GM21360 (cell line): Measurements from ENCODE around the gene NKG7.
A peak's percentile ranks its signal among the peaks of the same experiment; 100 is the strongest.

Source experiments
- ATAC-seq: cut with Tn5 transposase; IDR thresholded peaks from one replicate; pipeline ENCODE4 v1.9.1; 2021; ENCODE audit warnings: mild to moderate bottlenecking, moderate library complexity; ENCODE audit not compliant: unreplicated experiment

Gene NKG7

GRCh38 chr19:51364200-51365106, 8.0 kb downstream of the NKG7 start:
- ATAC-seq: no peak

GRCh38 chr19:51361239-51361638, 11.2 kb downstream of the NKG7 start:
- ATAC-seq: no peak

GRCh38 chr19:51359294-51359693, 13.2 kb downstream of the NKG7 start:
- no peak for ATAC-seq

- no peak for ATAC-seq
Observed at GRCh38 chr19:51357952-51358351, 14.5 kb downstream of the NKG7 start.

- ATAC-seq: no peak
Observed at GRCh38 chr19:51356159-51356801, 16.2 kb downstream of the NKG7 start.

GRCh38 chr19:51354742-51355148, 17.7 kb downstream of the NKG7 start:
- ATAC-seq: no peak

- ATAC-seq: no peak
Observed at GRCh38 chr19:51354103-51354741, 18.2 kb downstream of the NKG7 start.

GRCh38 chr19:51352783-51353360, 19.6 kb downstream of the NKG7 start:
- ATAC-seq: no peak

- ATAC-seq: no peak
Observed at GRCh38 chr19:51351266-51351990, 21.0 kb downstream of the NKG7 start.

GRCh38 chr19:51347209-51347928, 25.1 kb downstream of the NKG7 start:
- no peak for ATAC-seq

- ATAC-seq: no peak
Observed at GRCh38 chr19:51346742-51347141, 25.7 kb downstream of the NKG7 start.

- ATAC-seq: no peak
Observed at GRCh38 chr19:51345076-51345620, 27.3 kb downstream of the NKG7 start.

GRCh38 chr19:51342631-51343569, 29.6 kb downstream of the NKG7 start:
- ATAC-seq: no peak

GRCh38 chr19:51341976-51342580, 30.4 kb downstream of the NKG7 start, which contains the start of gene VSIG10L:
VSIG10L (minus strand) TSS chr19:51342139; CDS start chr19:51342124, 15 bp downstream.
- no peak for ATAC-seq

GRCh38 chr19:51341066-51341465, 31.4 kb downstream of the NKG7 start:
- no peak for ATAC-seq

GRCh38 chr19:51339687-51340656, 32.5 kb downstream of the NKG7 start:
- peak; percentile 66 for ATAC-seq

- ATAC-seq: no peak
Observed at GRCh38 chr19:51339313-51339686, 33.2 kb downstream of the NKG7 start.
